Inferior parietal cortex (tissue), 1 donor: ENCODE results near the gene PSTPIP1.

Source experiments
- DNase-seq: peaks from one replicate; pipeline ENCODE4 v3.0.0-alpha.2; 2016; ENCODE audit errors: extremely low spot score

Gene PSTPIP1

GRCh38 chr15:77070180-77070494 is 75.2 kb downstream of the PSTPIP1 start:
- no peak for DNase-seq

- DNase-seq: peak; percentile 94
Measured at GRCh38 chr15:77070495-77071304, 75.8 kb downstream of the PSTPIP1 start, which contains the start of gene TSPAN3. Gene TSPAN3 (minus strand): TSS chr15:77071109. CDS start chr15:77070954, 155 bp downstream.

- DNase-seq: no peak
Measured at GRCh38 chr15:77071305-77072223, 76.6 kb downstream of the PSTPIP1 start.

- no peak for DNase-seq
Measured at GRCh38 chr15:77074350-77074749, 79.4 kb downstream of the PSTPIP1 start.

- DNase-seq: no peak
Measured at GRCh38 chr15:77075528-77075927, 80.6 kb downstream of the PSTPIP1 start.

- DNase-seq: peak; percentile 30
Measured at GRCh38 chr15:77076323-77076915, 81.5 kb downstream of the PSTPIP1 start.

GRCh38 chr15:77081971-77082370 is 87.0 kb downstream of the PSTPIP1 start:
- no peak for DNase-seq

- peak; percentile 74 for DNase-seq
Measured at GRCh38 chr15:77083381-77084160, 88.6 kb downstream of the PSTPIP1 start.

- DNase-seq: no peak
Measured at GRCh38 chr15:77084436-77084835, 89.5 kb downstream of the PSTPIP1 start.

GRCh38 chr15:77085297-77085696 is 90.4 kb downstream of the PSTPIP1 start:
- no peak for DNase-seq
